ENCODE measurements around the gene COL11A2. TPM values are rescaled to one million over a fixed set of nuclear protein-coding genes. Genes with fewer than 3 reads are reported as not detected.

The COL11A2 gene
- polyA plus RNA-seq, 3 donors = 0.57 TPM; not detected in 2

DNA sequence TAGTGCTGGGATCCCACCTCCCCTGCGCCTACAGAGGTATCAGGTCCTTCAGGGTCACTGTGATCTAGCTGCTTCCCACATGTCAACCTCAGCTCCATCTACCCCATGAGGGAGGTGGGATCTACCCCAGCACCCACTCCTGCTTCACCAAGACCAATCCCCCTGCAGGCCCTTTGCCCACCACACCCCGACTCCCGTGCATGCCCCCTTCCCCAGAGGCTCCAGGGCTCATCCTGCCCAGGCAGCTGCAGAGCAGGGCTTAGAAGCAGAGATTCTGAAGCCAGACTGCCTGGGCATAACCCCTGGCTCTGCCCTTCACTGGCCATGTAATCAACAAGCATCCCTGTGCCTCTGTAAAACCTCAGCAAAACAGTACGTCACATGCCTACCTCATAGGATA is 17.5 kb downstream of the COL11A2 start:
- 98% methylated on average over 4 of the region's 4 CpGs for WGBS (ENCODE audit: insufficient coverage)

DNA sequence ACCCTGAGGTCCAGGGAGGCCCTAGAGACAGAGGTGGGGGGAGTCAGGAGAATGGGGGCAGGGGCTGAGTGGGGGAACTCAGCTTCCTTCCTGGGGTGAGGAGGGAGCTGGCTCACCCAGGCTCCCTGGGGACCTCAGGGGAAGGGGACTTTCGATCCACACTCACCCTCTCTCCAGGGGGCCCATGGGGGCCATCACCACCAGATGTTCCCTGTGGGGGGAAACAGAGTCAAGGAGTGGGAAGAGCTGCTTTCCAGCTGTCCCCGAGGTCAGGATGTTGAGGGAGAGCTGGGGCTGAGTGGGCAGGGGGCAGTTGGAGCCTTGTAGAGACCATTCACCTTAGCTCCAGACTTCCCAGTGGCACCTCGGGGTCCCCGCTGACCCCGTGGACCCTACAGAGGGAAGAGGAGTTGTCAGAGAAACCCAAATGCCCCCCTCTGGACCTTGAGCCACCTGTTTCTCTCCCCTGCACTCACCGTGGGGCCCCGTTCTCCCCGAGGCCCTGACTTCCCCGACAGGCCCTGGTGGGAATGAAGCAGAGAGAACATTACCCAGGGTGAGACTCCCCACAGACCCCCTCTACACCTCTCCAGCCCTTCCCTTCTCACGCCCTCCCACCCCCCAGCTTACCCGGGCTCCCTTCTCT is 18.6 kb downstream of the COL11A2 start:
- intact Hi-C loops (cut with micrococcal nuclease) = no loop called here
- no peak overlapping the region for H3K27ac Mint-ChIP-seq
- peaks cover 0 to 4% (median 0%) of the 10 kb centered on the region in 7 donors for H3K9me3 Mint-ChIP-seq
- TF ChIP-seq, protein P1, sequence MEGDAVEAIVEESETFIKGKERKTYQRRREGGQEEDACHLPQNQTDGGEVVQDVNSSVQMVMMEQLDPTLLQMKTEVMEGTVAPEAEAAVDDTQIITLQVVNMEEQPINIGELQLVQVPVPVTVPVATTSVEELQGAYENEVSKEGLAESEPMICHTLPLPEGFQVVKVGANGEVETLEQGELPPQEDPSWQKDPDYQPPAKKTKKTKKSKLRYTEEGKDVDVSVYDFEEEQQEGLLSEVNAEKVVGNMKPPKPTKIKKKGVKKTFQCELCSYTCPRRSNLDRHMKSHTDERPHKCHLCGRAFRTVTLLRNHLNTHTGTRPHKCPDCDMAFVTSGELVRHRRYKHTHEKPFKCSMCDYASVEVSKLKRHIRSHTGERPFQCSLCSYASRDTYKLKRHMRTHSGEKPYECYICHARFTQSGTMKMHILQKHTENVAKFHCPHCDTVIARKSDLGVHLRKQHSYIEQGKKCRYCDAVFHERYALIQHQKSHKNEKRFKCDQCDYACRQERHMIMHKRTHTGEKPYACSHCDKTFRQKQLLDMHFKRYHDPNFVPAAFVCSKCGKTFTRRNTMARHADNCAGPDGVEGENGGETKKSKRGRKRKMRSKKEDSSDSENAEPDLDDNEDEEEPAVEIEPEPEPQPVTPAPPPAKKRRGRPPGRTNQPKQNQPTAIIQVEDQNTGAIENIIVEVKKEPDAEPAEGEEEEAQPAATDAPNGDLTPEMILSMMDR (IDR thresholded peaks at IDR 0.05) = no peak
- Histone ChIP-seq H3K27ac (ENCODE audit: low read depth in 1 of 2, low read length in 2 of 2) (no peak overlapping the region), H3K4me2 (replicated peaks; ENCODE audit: extremely low read depth, low read length, poor library complexity, severe bottlenecking) (no peak overlapping the region), H3K79me2 (ENCODE audit: insufficient read depth, low read length) (no peaks in the 10 kb centered on the region), H3K9ac (ENCODE audit: insufficient read depth, low read length, poor library complexity, severe bottlenecking) (no peak overlapping the region), H3K36me3 (replicated peaks in 1 of 2; ENCODE audit: control insufficient read depth in 1 of 2, insufficient read depth in 2 of 2, low read length in 2 of 2) (no peaks in the 10 kb centered on the region), H3K4me1 (ENCODE audit: control insufficient read depth in 1 of 2, insufficient read depth in 2 of 2, low read length in 2 of 2) (no peaks in the 10 kb centered on the region), H2AFZ (ENCODE audit: insufficient read depth, low read depth, low read length, poor library complexity, severe bottlenecking) (no peak overlapping the region), H3K9me3 (replicated peaks in 1 of 2; ENCODE audit: control insufficient read depth in 1 of 2, insufficient read depth in 1 of 2, low read length in 2 of 2) (no peaks in the 10 kb centered on the region), H4K20me1 (ENCODE audit: insufficient read depth, low read length) (no peaks in the 10 kb centered on the region), H3K4me3 (replicated peaks in 1 of 3; ENCODE audit: low read depth in 2 of 3, low read length in 3 of 3) (no peak overlapping the region), H3K27me3 (ENCODE audit: control insufficient read depth in 2 of 2, insufficient read depth in 2 of 2, low read length in 2 of 2) (no peaks in the 10 kb centered on the region)
- peaks cover 10 to 17% (median 17%) of the 10 kb centered on the region in 3 donors for H3K27me3 Mint-ChIP-seq (ENCODE audit: low read depth in 3 of 3)
- DNase-seq = no peak
- no peak overlapping the region for H3K4me3 Mint-ChIP-seq
- H3K4me1 Mint-ChIP-seq = no peaks in the 10 kb centered on the region
- 66% methylated on average over 2 of the region's 11 CpGs for WGBS (ENCODE audit: insufficient coverage)
- H3K36me3 Mint-ChIP-seq = no peaks in the 10 kb centered on the region

More for the DNA sequence above, 17.5 kb downstream of the COL11A2 start:
- peaks cover 0 to 4% (median 0%) of the 10 kb centered on the region in 7 donors for H3K9me3 Mint-ChIP-seq
- Histone ChIP-seq H4K20me1 (ENCODE audit: insufficient read depth, low read length) (no peaks in the 10 kb centered on the region), H3K9me3 (replicated peaks in 1 of 2; ENCODE audit: control insufficient read depth in 1 of 2, insufficient read depth in 1 of 2, low read length in 2 of 2) (no peaks in the 10 kb centered on the region), H3K36me3 (replicated peaks in 1 of 2; ENCODE audit: control insufficient read depth in 1 of 2, insufficient read depth in 2 of 2, low read length in 2 of 2) (no peaks in the 10 kb centered on the region), H3K4me2 (replicated peaks; ENCODE audit: extremely low read depth, low read length, poor library complexity, severe bottlenecking) (no peak overlapping the region), H3K27ac (ENCODE audit: low read depth in 1 of 2, low read length in 2 of 2) (no peak overlapping the region), H3K27me3 (ENCODE audit: control insufficient read depth in 2 of 2, insufficient read depth in 2 of 2, low read length in 2 of 2) (no peaks in the 10 kb centered on the region), H3K4me1 (ENCODE audit: control insufficient read depth in 1 of 2, insufficient read depth in 2 of 2, low read length in 2 of 2) (no peaks in the 10 kb centered on the region), H3K79me2 (ENCODE audit: insufficient read depth, low read length) (no peaks in the 10 kb centered on the region), H3K9ac (ENCODE audit: insufficient read depth, low read length, poor library complexity, severe bottlenecking) (no peak overlapping the region), H3K4me3 (replicated peaks in 1 of 3; ENCODE audit: low read depth in 2 of 3, low read length in 3 of 3) (no peak overlapping the region), H2AFZ (ENCODE audit: insufficient read depth, low read depth, low read length, poor library complexity, severe bottlenecking) (no peak overlapping the region)
- intact Hi-C loops (cut with micrococcal nuclease) = no loop called here
- TF ChIP-seq, protein P1 (IDR thresholded peaks at IDR 0.05) = no peak
- no peaks in the 10 kb centered on the region for H3K4me1 Mint-ChIP-seq
- H3K36me3 Mint-ChIP-seq = no peaks in the 10 kb centered on the region
- H3K27me3 Mint-ChIP-seq (ENCODE audit: low read depth in 3 of 3) = peaks cover 12 to 17% (median 13%) of the 10 kb centered on the region in 3 donors
- DNase-seq = no peak
- no peak overlapping the region for H3K27ac Mint-ChIP-seq
- no peak overlapping the region for H3K4me3 Mint-ChIP-seq
